ENCODE data around the gene CASZ1.

- TF ChIP-seq MAX (IDR thresholded peaks at IDR 0.05; ENCODE audit: insufficient read depth, insufficient read length) (no peak), EZH2 (IDR thresholded peaks at IDR 0.05; ENCODE audit: borderline replicate concordance, low read depth, low read length, severe bottlenecking) (no peak), GATA2 (IDR thresholded peaks at IDR 0.05; ENCODE audit: insufficient read depth, insufficient read length, low read depth, low read length) (no peak), CTCF (IDR thresholded peaks at IDR 0.05; ENCODE audit: extremely low read depth in 1 of 2, insufficient read depth in 1 of 2, low read depth in 1 of 2, low read length in 2 of 2) (no peak), MYC (IDR thresholded peaks at IDR 0.05; ENCODE audit: low read depth, low read length) (no peak), POLR2A (IDR thresholded peaks at IDR 0.05; ENCODE audit: low read depth, low read length) (no peak), POLR2AphosphoS5 (IDR thresholded peaks at IDR 0.05; ENCODE audit: insufficient read depth, low read depth, low read length) (no peak), JUN (IDR thresholded peaks at IDR 0.05; ENCODE audit: borderline replicate concordance, insufficient read depth, insufficient read length, low read depth) (no peak), FOS (IDR thresholded peaks at IDR 0.05; ENCODE audit: borderline replicate concordance, insufficient read depth, low read length) (no peak)
These were observed 56.9 kb downstream of the CASZ1 start for GRCh38 chr1:10739589-10739988.
